Gastroesophageal sphincter (tissue), 3 donors: ENCODE results near the gene RBBP4.

ENCODE experiments used
- CTCF ChIP-seq, 4 experiments: fragments of 200-600 bp in 2 of 4; fragments of 450-650 bp in 2 of 4; sonication (generic) in 1 of 4; IDR thresholded peaks; one replicate each; pipeline ENCODE4 v1.5.1; 2017 to 2019; ENCODE audit warnings: antibody characterized with exemption in 4 of 4, mild to moderate bottlenecking in 2 of 4, moderate library complexity in 2 of 4
- EP300 ChIP-seq: sonication (generic); formaldehyde crosslinking; IDR thresholded peaks from one replicate; pipeline ENCODE4 v1.6.1; 2017; ENCODE audit warnings: antibody characterized with exemption, mild to moderate bottlenecking
- POLR2A ChIP-seq, 2 donors: fragments of 450-650 bp; IDR thresholded peaks; one replicate each; pipeline ENCODE4 v1.6.1; 2017; ENCODE audit warnings: antibody characterized with exemption in 2 of 2, mild to moderate bottlenecking in 2 of 2, moderate library complexity in 1 of 2
- POLR2AphosphoS5 ChIP-seq: sonication (generic); formaldehyde crosslinking; IDR thresholded peaks from one replicate; pipeline ENCODE4 v1.6.1; 2017; ENCODE audit warnings: antibody characterized with exemption

DNA sequence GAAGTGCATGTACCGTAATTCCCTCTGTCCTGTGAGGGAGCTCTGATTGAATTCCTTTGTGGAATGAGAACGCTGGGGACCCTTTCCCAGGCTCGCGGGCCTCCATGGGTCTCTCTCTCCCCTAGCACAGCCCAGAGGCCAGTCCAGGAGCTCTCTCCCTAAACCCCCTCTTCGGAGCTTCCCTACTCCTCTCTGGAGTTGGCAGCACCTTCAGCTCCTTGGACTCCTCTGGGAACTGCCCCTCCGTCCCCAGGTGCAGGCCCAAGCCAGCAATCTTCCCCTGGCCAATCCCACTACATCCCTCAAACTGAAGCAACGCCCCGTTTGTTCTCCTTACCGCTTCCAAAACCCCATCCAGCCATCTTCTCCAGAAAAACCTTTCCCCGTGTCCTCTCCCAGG lies 62.1 kb downstream of the RBBP4 start:
- TF ChIP-seq CTCF (IDR thresholded peaks at IDR 0.05): no peak
- no peak for TF ChIP-seq POLR2A (IDR thresholded peaks at IDR 0.05)
- no peak for TF ChIP-seq EP300
- TF ChIP-seq POLR2AphosphoS5: no peak
